H1 (cell line): ENCODE measurements around the gene SLC25A26. TPM values are rescaled to one million over a fixed set of nuclear protein-coding genes. Genes with fewer than 3 reads are reported as not detected.

Experiments
- BCL11A ChIP-seq, 2 experiments: IDR thresholded peaks; one replicate each; pipeline ENCODE4 v1.6.1; 2011; ENCODE audit warnings: low read depth in 2 of 2, low read length in 2 of 2, mild to moderate bottlenecking in 2 of 2
- RXRA ChIP-seq: IDR thresholded peaks from 2 replicates; pipeline ENCODE4 v1.6.1; 2011; ENCODE audit warnings: low read depth, mild to moderate bottlenecking, low read length, moderate library complexity; ENCODE audit not compliant: insufficient read depth
- SUZ12 ChIP-seq: fragments of 200-600 bp; sonication (generic); IDR thresholded peaks from 2 replicates; pipeline ENCODE4 v1.6.1; 2012; ENCODE audit warnings: mild to moderate bottlenecking, inconsistent platforms, low read length, moderate library complexity, mixed read lengths
- TAF7 ChIP-seq: optimal IDR thresholded peaks from 2 replicates; pipeline ENCODE3; 2011; ENCODE audit warnings: low read depth, mild to moderate bottlenecking, inconsistent platforms, low read length, moderate library complexity, borderline replicate concordance
- TBP ChIP-seq: IDR thresholded peaks from 2 replicates; pipeline ENCODE4 v1.6.1; 2011; ENCODE audit warnings: low read depth, low read length, improper control_type of control experiment
- polyA plus RNA-seq, 7 experiments: library from polyadenylated mRNA; depleted of rRNA in 3 of 7; stranded (reverse) in 5 of 7; unstranded in 2 of 7; fragments of >200 nt in 5 of 7; fragments of 200-250 nt in 2 of 7; gene quantifications; 1 replicate in 5 of 7; 2 replicates in 1 of 7; 4 replicates in 1 of 7; pipeline versions ENCODE4 v1.2.1 to v1.2.3, GENCODE V29; 2011 to 2013; ENCODE audit warnings: missing spikeins in 2 of 7, mixed read lengths in 2 of 7
- total RNA-seq: library from RNA; stranded (reverse); fragmentation: NEBNext Ultra II Directional; extraction: Animal tissue kit (Norgen Biotek cat#: 25700); gene quantifications from 2 replicates; pipeline ENCODE4 v1.2.1, GENCODE V29; 2021

Gene SLC25A26
- total and polyA plus RNA-seq, 2 of the 8 experiments (the other 6 are each of a cell fraction or from before 2014, with no cell fraction given): 30.0 to 37.0 TPM

DNA sequence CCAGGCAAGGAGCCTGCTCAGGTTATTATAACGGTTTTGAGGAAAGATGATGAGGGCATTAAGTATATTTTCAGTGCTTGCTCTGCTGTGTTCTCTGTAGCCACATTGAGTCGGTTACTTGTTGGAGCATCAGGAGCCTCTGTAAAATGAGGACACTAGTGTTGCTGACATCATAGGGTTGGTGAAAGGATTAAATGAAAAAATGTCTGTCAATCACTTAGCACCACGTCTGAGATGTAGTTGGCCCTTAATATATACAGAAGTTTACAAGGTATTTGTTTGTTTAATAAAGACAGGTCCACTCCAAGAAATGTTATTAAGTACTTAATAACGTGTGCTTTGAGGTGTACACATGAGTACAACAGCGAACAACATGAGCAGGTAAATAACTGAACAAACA lies 735 bp upstream of the SLC25A26 start (continued):
- TF ChIP-seq TBP (no peak), BCL11A (IDR thresholded peaks at IDR 0.05; ENCODE audit: low read depth in 2 of 2, low read length in 2 of 2) (no peak), TAF7 (no peak), SUZ12 (no peak), RXRA (no peak)
